Thyroid gland (tissue), 4 donors: ENCODE data around the gene EXOC6. TPM values are rescaled to one million over a fixed set of nuclear protein-coding genes. Genes with fewer than 3 reads are reported as not detected.
A peak's percentile ranks its signal among the peaks of the same experiment; 100 is the strongest.

ENCODE experiments used
- DNase-seq, 2 donors: peaks; one replicate each; pipeline ENCODE4 v3.0.0-alpha.2; 2019
- H3K27ac ChIP-seq, 3 donors: fragments of 200-600 bp; sonication (generic); 1 replicate in 2 of 3; 2 replicates in 1 of 3; pipeline ENCODE4 v1.5.1; 2016 to 2019; ENCODE audit warnings: mild to moderate bottlenecking in 1 of 3, moderate library complexity in 1 of 3
- H3K27me3 ChIP-seq: fragments of 200-600 bp; sonication (generic); one replicate; pipeline ENCODE4 v1.5.1; 2019
- H3K36me3 ChIP-seq, 2 donors: fragments of 200-600 bp; sonication (generic); one replicate each; pipeline ENCODE4 v1.5.1; 2016 to 2019
- H3K4me1 ChIP-seq, 2 donors: fragments of 200-600 bp; sonication (generic); one replicate each; pipeline ENCODE4 v1.5.1; 2017 to 2019
- H3K4me3 ChIP-seq, 3 donors: fragments of 200-600 bp; sonication (generic); replicated peaks in 1 of 3; 1 replicate in 2 of 3; 2 replicates in 1 of 3; pipeline ENCODE4 v1.5.1; 2016; ENCODE audit warnings: mild to moderate bottlenecking in 1 of 3
- H3K9me3 ChIP-seq: fragments of 200-600 bp; sonication (generic); one replicate; pipeline ENCODE4 v1.5.1; 2017
- CTCF ChIP-seq, 6 experiments: fragments of 200-600 bp in 3 of 6; fragments of 450-650 bp in 3 of 6; sonication (generic) in 3 of 6; IDR thresholded peaks; one replicate each; pipeline ENCODE4 v1.5.1; 2016 to 2019; ENCODE audit warnings: antibody characterized with exemption in 6 of 6, mild to moderate bottlenecking in 2 of 6, inconsistent platforms in 1 of 6, moderate library complexity in 1 of 6
- POLR2A ChIP-seq, 2 donors: fragments of 450-650 bp; IDR thresholded peaks; one replicate each; pipeline ENCODE4 v1.6.1; 2017; ENCODE audit warnings: antibody characterized with exemption in 2 of 2, mild to moderate bottlenecking in 2 of 2, moderate library complexity in 1 of 2
- WGBS, 2 donors: methylation state at CpG; one replicate each; pipeline ENCODE4 v1.1.5; 2017; 5-methylcytosine and 5-hydroxymethylcytosine counted together
- intact Hi-C: fragments of 100-400 bp; cut with DNase I; formaldehyde crosslinking; loops from one replicate; pipeline ENCODE4 v1.15.1; 2023
- total RNA-seq, 4 donors: library from RNA; depleted of rRNA; stranded (reverse); fragments of >200 nt; gene quantifications; one replicate each; pipeline ENCODE4 v1.2.3, GENCODE V29; 2016

EXOC6 gene
- total RNA-seq, 4 donors from 2014 or later = 51.6 to 74.0 (median 61.1) TPM

- H3K36me3 ChIP-seq = no peaks in the 10 kb centered on the region
- H3K4me3 ChIP-seq = no peak overlapping the region
- H3K4me1 ChIP-seq = no peaks in the 10 kb centered on the region
- peak; percentile 29 to 74 (median 54) for TF ChIP-seq CTCF (IDR thresholded peaks at IDR 0.05)
- no peak for TF ChIP-seq POLR2A (IDR thresholded peaks at IDR 0.05)
- peak; percentile 57 to 65 for DNase-seq
- H3K27me3 ChIP-seq = no peaks in the 10 kb centered on the region
- H3K9me3 ChIP-seq = no peaks in the 10 kb centered on the region
- intact Hi-C loops = no loop called here
- 74 to 76% methylated on average over 4 of the region's 4 CpGs for WGBS, 2 donors
- no peak overlapping the region for H3K27ac ChIP-seq
These were observed 66.4 kb downstream of the EXOC6 start for GRCh38 chr10:92914478-92915325.

GRCh38 chr10:92915892-92916291 is 67.6 kb downstream of the EXOC6 start:
- 96 to 98% methylated on average over 3 of the region's 3 CpGs for WGBS, 2 donors
- DNase-seq = no peak
- Histone ChIP-seq H3K36me3 (no peaks in the 10 kb centered on the region), H3K4me1 (no peaks in the 10 kb centered on the region), H3K27me3 (no peaks in the 10 kb centered on the region), H3K27ac (no peak overlapping the region), H3K9me3 (no peaks in the 10 kb centered on the region), H3K4me3 (no peak overlapping the region)
- intact Hi-C loops = no loop called here
- TF ChIP-seq CTCF (IDR thresholded peaks at IDR 0.05) (no peak), POLR2A (IDR thresholded peaks at IDR 0.05) (no peak)

- no peaks in the 10 kb centered on the region for H3K36me3 ChIP-seq
- no peaks in the 10 kb centered on the region for H3K9me3 ChIP-seq
- no peak overlapping the region for H3K4me3 ChIP-seq
- H3K27me3 ChIP-seq = no peaks in the 10 kb centered on the region
- TF ChIP-seq CTCF (IDR thresholded peaks at IDR 0.05) (no peak), POLR2A (IDR thresholded peaks at IDR 0.05) (no peak)
- no peaks in the 10 kb centered on the region for H3K4me1 ChIP-seq
- no peak for DNase-seq
- no peak overlapping the region for H3K27ac ChIP-seq
- intact Hi-C loops = no loop called here
- WGBS, 2 donors = 85 to 88% methylated on average over 2 of the region's 2 CpGs
These were observed 68.1 kb downstream of the EXOC6 start for GRCh38 chr10:92916433-92916832.

- DNase-seq = no peak
- WGBS, 2 donors = 95 to 99% methylated on average over 3 of the region's 3 CpGs
- Histone ChIP-seq H3K4me3 (no peak overlapping the region), H3K36me3 (no peaks in the 10 kb centered on the region), H3K27me3 (no peaks in the 10 kb centered on the region), H3K27ac (no peak overlapping the region), H3K4me1 (no peaks in the 10 kb centered on the region), H3K9me3 (no peaks in the 10 kb centered on the region)
- TF ChIP-seq CTCF (IDR thresholded peaks at IDR 0.05) (no peak), POLR2A (IDR thresholded peaks at IDR 0.05) (no peak)
- intact Hi-C loops = no loop called here
These were observed 70.3 kb downstream of the EXOC6 start for GRCh38 chr10:92918603-92919002.

GRCh38 chr10:92920866-92921265 is 72.5 kb downstream of the EXOC6 start:
- no peaks in the 10 kb centered on the region for H3K36me3 ChIP-seq
- intact Hi-C loops = no loop called here

More at GRCh38 chr10:92920866-92921265, 72.5 kb downstream of the EXOC6 start:
- Histone ChIP-seq H3K9me3 (no peaks in the 10 kb centered on the region), H3K4me1 (no peaks in the 10 kb centered on the region), H3K27me3 (no peaks in the 10 kb centered on the region), H3K27ac (no peak overlapping the region), H3K4me3 (no peak overlapping the region)
- TF ChIP-seq POLR2A (IDR thresholded peaks at IDR 0.05) (no peak), CTCF (IDR thresholded peaks at IDR 0.05) (no peak)
- DNase-seq = no peak
